Pancreas (tissue), 10 donors: Measurements from ENCODE around the gene IRF2. TPM values are rescaled to one million over a fixed set of nuclear protein-coding genes. Genes with fewer than 3 reads are reported as not detected.

Source experiments
- ATAC-seq, 4 donors: fragments of 200-7000 bp; cut with Tn5 transposase; one replicate each; pipeline versions ENCODE4 v1.8.0 to v1.9.1; 2020; ENCODE audit warnings: mild to moderate bottlenecking in 4 of 4, moderate library complexity in 4 of 4
- DNase-seq, 6 donors: peaks; one replicate each; pipeline ENCODE4 v3.0.0-alpha.2; 2020
- FAIRE-seq: peaks from 2 replicates; lab custom pipeline; 2012; peaks lifted over from hg19 to GRCh38; lab: Jason Lieb, UNC
- H3K27ac ChIP-seq, 4 donors: fragments of 200-600 bp; sonication (generic); 1 replicate in 3 of 4; 2 replicates in 1 of 4; pipeline versions ENCODE4 v1.5.0 to v1.8.0; 2020
- H3K27me3 ChIP-seq, 4 donors: fragments of 200-600 bp; one replicate each; pipeline ENCODE4 v1.8.0; 2021
- H3K36me3 ChIP-seq, 3 donors: fragments of 200-600 bp; sonication (generic) in 1 of 3; one replicate each; pipeline versions ENCODE4 v1.5.0 to v1.8.0; 2020 to 2021
- H3K4me1 ChIP-seq, 3 donors: fragments of 200-600 bp; one replicate each; pipeline ENCODE4 v1.8.0; 2021
- H3K4me3 ChIP-seq, 4 donors: fragments of 200-600 bp; sonication (generic) in 2 of 4; one replicate each; pipeline versions ENCODE4 v1.5.0 to v1.8.0; 2020 to 2021
- H3K9me3 ChIP-seq, 4 donors: fragments of 200-600 bp; one replicate each; pipeline ENCODE4 v1.8.0; 2021
- WGBS, 2 donors: extraction: QIAGEN DNeasy Blood & Tissue Kit; methylation state at CpG; one replicate each; pipeline ENCODE4 v1.1.7; 2013; 5-methylcytosine and 5-hydroxymethylcytosine counted together
- intact Hi-C, 3 donors: fragments of 100-400 bp; cut with DNase I; formaldehyde crosslinking; loops; one replicate each; pipeline versions ENCODE4 v1.11.1 to v1.14.2; 2022
- polyA plus RNA-seq, 2 donors: library from polyadenylated mRNA; stranded (reverse); fragments of 200-250 nt; gene quantifications; one replicate each; pipeline ENCODE4 v1.2.3, GENCODE V29; 2013
- total RNA-seq, 6 donors: library from RNA; stranded (reverse); fragmentation: NEBNext Ultra II Directional in 4 of 6; extraction: Animal tissue kit (Norgen Biotek cat#: 25700) in 4 of 6; gene quantifications; one replicate each; pipeline versions ENCODE4 v1.2.1 to v1.2.4, GENCODE V29; 2021 to 2023
- TF ChIP-seq, protein P1 (sequence below), 4 donors: fragments of 200-600 bp; sonication (generic) in 3 of 4; IDR thresholded peaks; one replicate each; pipeline versions ENCODE4 v1.5.0 to v1.8.0; 2021; ENCODE audit warnings: antibody characterized with exemption in 4 of 4
- donor health status: healthy with polysubstance abuse.
- donor health status: DM: no; HTN: no; CAD: no; lungs with moderate emphysema.
- donor health status: DM: no; HTN: no; CAD: no.
- donor health status: control.
- donor health status: control.
- donor health status: Bipolar disorder and iron deficiency.
- donor health status: DM: yes; HTN: yes; CAD: no.
- donor health status: DM: no; HTN: no; CAD: no.
- donor health status: DM: no; HTN: no; CAD: no.
- donor health status: DM: yes; HTN: yes; CAD: no.

Gene IRF2
- total and polyA plus RNA-seq, 8 donors = 6.8 to 32.3 (median 12.3) TPM

DNA sequence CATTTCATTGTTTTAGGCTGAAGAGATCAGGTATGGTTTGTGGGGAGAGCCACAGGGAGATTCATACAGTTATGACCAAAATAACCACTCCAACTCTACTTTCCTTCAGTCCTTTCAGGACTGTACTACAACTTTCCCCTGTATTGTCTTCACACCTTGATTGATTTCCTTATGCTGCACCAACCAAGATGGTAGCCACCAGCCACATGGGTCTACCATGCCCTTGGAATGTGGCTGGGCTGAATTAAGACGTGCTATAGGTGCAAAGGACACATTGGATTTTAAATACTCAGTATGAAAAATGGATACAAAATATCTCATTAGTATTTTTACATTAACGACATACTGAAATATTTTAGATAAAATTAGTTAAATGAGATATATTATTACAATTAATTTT is 11.2 kb downstream of the IRF2 start:
- H3K4me1 ChIP-seq = peaks cover 8 to 26% (median 17%) of the 10 kb centered on the region in 3 donors
- FAIRE-seq (no peak), ATAC-seq (peak in 1 of 4 donors; percentile 20), DNase-seq (no peak)
- 86 to 89% methylated on average over 2 of the region's 2 CpGs for WGBS, 2 donors
- no peaks in the 10 kb centered on the region for H3K9me3 ChIP-seq
- H3K27me3 ChIP-seq = no peaks in the 10 kb centered on the region
- no peak overlapping the region for H3K4me3 ChIP-seq
- H3K36me3 ChIP-seq = no peaks in the 10 kb centered on the region
- TF ChIP-seq, protein P1, sequence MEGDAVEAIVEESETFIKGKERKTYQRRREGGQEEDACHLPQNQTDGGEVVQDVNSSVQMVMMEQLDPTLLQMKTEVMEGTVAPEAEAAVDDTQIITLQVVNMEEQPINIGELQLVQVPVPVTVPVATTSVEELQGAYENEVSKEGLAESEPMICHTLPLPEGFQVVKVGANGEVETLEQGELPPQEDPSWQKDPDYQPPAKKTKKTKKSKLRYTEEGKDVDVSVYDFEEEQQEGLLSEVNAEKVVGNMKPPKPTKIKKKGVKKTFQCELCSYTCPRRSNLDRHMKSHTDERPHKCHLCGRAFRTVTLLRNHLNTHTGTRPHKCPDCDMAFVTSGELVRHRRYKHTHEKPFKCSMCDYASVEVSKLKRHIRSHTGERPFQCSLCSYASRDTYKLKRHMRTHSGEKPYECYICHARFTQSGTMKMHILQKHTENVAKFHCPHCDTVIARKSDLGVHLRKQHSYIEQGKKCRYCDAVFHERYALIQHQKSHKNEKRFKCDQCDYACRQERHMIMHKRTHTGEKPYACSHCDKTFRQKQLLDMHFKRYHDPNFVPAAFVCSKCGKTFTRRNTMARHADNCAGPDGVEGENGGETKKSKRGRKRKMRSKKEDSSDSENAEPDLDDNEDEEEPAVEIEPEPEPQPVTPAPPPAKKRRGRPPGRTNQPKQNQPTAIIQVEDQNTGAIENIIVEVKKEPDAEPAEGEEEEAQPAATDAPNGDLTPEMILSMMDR (IDR thresholded peaks at IDR 0.05) = no peak
- intact Hi-C loops = no loop called here
- no peak overlapping the region for H3K27ac ChIP-seq

DNA sequence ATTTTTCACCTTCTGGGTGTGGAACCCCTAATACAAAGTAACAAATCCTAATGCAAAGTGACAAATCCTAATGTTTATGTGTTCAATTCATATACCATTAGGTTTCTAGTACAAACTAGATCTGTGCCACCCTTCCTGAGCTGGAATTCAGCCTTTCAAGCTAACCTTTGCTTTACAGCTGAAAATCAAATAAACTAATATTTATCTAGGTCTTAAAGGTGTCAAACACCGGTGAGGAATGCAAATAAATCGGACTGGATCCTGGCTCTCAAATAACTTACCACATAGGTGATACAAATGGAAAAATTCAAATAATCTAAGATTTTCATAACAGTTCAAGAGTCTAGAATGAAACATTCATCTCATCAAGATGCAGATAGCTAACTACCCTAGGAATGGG is 11.6 kb downstream of the IRF2 start:
- H3K4me3 ChIP-seq = no peak overlapping the region
- WGBS, 2 donors = 9 to 17% methylated on average over 2 of the region's 2 CpGs
- peaks cover 8 to 26% (median 17%) of the 10 kb centered on the region in 3 donors for H3K4me1 ChIP-seq
- intact Hi-C loops = no loop called here
- ATAC-seq (peak; percentile 43 to 80 (median 73)), FAIRE-seq (no peak), DNase-seq (no peak)
- H3K36me3 ChIP-seq = no peaks in the 10 kb centered on the region
- no peaks in the 10 kb centered on the region for H3K27me3 ChIP-seq
- TF ChIP-seq, protein P1 (IDR thresholded peaks at IDR 0.05) = no peak
- H3K9me3 ChIP-seq = no peaks in the 10 kb centered on the region
- no peak overlapping the region for H3K27ac ChIP-seq

DNA sequence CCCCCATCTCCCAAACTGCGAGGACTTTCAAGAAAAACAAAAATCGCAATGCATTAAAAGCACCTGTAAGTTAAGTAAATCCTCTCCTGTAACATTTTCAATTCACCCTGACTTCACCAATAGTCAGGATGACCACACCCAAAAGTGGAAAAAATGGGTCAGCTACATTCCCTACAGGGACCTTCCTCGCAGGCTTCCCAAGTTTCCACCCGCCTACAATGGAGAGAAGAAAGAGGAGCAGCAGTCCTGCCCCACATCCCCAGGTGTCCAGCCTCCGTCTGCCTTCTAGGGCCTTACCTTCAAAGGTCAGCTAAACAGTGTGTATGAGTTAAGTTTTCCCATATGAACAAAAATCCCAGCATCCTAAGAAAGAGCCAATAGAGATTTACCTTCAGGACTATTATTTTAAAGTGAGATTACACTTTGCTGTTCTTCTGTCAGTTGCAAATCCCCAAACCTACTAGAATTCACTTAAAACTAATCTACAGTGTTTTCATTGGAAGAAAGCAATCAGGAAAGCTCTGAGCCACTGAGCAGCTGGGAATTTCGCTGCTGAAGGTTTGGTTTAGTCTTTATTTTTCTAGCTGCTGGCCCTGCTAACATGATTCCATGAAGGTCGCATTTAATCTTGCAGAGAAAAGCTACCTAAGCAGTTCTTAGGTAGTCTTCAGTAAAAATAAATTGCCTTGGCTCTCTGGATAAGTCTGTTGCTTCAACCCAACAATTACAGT is 12.5 kb downstream of the IRF2 start:
- no peak for DNase-seq
- TF ChIP-seq, protein P1 (IDR thresholded peaks at IDR 0.05) = no peak
- peak in 2 of 4 donors; percentile 29 to 34 for ATAC-seq
- H3K27me3 ChIP-seq = no peaks in the 10 kb centered on the region
- H3K4me1 ChIP-seq = peaks cover 8 to 26% (median 17%) of the 10 kb centered on the region in 3 donors
- no peaks in the 10 kb centered on the region for H3K9me3 ChIP-seq
- H3K36me3 ChIP-seq = no peaks in the 10 kb centered on the region
- intact Hi-C loops = no loop called here
- no peak for FAIRE-seq
- WGBS, 2 donors = 61 to 63% methylated on average over 7 of the region's 7 CpGs
- H3K4me3 ChIP-seq = no peak overlapping the region
- H3K27ac ChIP-seq = no peak overlapping the region

DNA sequence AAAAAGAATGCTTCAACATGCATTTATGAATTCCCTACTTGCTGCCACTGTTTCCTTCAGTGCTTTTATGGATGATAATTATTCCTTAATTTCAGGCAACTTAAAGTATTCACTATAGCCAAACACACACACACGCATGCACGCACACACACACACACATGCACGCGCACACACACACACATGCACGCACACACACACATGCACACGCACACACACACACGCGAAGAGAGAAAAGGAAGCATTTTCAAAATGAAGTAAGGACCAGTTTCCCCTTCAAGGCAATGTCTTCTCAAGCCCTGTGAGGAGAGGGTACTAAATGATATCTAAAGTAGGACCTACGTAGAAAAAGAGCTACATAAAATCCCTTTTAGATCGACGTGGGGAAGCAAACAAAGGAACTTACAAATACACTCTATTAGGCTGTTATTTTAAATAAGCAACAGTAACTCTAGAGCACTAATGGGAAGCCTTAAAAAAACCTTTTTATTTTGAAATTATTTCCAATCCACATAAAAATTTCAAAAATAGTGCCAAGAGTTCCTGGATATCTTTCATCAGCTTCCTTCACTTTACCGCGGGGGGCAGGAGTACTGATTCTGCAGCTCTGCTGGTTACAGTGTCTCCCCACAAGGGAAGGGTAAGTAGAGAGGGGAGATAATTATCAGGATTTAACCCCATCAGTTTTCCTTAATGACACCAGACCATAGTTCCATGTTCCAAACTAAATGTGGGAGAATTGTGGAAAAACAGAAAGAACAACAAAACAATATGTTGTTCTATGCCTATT is 13.7 kb downstream of the IRF2 start:
- ATAC-seq (no peak), DNase-seq (no peak), FAIRE-seq (no peak)
- peaks cover 8 to 26% (median 17%) of the 10 kb centered on the region in 3 donors for H3K4me1 ChIP-seq
- TF ChIP-seq, protein P1 (IDR thresholded peaks at IDR 0.05) = no peak
- intact Hi-C loops = no loop called here
- no peak overlapping the region for H3K4me3 ChIP-seq
- H3K36me3 ChIP-seq = no peaks in the 10 kb centered on the region
- no peak overlapping the region for H3K27ac ChIP-seq
- WGBS, 2 donors = 81 to 83% methylated on average over 13 of the region's 13 CpGs
- no peaks in the 10 kb centered on the region for H3K27me3 ChIP-seq
- no peaks in the 10 kb centered on the region for H3K9me3 ChIP-seq
